Measurements from ENCODE around the gene C22orf23.
"Not testable (repeated sequence)": the region's sequence is repeated elsewhere in the genome, so short reads cannot be mapped to it uniquely, and the experiment has no call there.

Gene C22orf23

DNA sequence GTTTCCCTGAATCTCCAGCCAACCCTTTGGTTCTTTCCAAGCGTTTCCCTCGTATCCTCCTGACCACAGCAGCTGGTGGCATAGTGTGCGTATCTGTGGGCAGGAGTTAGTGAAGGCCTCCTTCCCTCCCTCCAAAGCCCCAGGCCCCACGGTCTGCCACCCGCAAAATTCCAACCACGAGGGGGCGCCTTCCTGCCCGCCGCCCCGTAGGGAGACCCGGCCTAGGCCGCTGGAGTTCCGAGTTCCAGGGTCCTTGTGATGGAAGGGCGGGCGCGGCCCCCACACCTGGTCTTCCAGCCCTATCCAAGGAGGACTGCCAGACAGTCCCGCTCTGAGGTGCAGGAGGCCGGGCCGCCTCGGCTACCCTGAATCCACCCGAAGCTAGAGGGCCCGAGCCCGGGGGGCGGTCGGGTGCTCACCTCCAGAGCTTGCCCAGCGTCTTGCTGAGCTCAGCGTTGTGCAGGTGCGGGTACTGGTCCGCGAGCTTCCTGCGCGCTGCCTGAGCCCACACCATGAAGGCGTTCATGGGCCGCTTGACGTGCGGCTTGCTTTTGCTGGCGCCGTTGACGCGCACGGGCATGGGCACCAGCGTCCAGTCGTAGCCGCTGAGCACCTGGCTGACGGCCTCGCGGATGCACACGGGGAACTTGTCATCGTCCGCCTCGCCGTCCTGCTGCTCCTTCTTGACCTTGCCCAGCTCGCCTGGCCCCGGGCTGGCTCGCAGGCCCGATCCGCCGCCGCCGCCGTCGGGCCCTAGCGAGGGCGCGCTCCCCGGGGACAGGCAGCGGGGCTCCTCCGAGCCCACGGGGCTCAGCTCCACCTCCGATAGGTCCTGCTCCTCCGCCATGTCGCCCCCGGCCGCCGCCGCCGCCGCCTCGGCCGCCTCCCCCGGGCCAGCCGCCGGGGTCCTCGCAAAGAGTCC is 29.8 kb upstream of the C22orf23 start:
- H3K4me3 ChIP-seq (ENCODE audit: control insufficient read depth, low read depth, low read length), result no peak overlapping the region
- TF ChIP-seq, protein P1, sequence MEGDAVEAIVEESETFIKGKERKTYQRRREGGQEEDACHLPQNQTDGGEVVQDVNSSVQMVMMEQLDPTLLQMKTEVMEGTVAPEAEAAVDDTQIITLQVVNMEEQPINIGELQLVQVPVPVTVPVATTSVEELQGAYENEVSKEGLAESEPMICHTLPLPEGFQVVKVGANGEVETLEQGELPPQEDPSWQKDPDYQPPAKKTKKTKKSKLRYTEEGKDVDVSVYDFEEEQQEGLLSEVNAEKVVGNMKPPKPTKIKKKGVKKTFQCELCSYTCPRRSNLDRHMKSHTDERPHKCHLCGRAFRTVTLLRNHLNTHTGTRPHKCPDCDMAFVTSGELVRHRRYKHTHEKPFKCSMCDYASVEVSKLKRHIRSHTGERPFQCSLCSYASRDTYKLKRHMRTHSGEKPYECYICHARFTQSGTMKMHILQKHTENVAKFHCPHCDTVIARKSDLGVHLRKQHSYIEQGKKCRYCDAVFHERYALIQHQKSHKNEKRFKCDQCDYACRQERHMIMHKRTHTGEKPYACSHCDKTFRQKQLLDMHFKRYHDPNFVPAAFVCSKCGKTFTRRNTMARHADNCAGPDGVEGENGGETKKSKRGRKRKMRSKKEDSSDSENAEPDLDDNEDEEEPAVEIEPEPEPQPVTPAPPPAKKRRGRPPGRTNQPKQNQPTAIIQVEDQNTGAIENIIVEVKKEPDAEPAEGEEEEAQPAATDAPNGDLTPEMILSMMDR (conservative IDR thresholded peaks at IDR 0.05; ENCODE audit: control insufficient read depth, insufficient read depth, low read depth, low read length), result no peak
- no peak for DNase-seq (ENCODE audit: low read depth)

DNA sequence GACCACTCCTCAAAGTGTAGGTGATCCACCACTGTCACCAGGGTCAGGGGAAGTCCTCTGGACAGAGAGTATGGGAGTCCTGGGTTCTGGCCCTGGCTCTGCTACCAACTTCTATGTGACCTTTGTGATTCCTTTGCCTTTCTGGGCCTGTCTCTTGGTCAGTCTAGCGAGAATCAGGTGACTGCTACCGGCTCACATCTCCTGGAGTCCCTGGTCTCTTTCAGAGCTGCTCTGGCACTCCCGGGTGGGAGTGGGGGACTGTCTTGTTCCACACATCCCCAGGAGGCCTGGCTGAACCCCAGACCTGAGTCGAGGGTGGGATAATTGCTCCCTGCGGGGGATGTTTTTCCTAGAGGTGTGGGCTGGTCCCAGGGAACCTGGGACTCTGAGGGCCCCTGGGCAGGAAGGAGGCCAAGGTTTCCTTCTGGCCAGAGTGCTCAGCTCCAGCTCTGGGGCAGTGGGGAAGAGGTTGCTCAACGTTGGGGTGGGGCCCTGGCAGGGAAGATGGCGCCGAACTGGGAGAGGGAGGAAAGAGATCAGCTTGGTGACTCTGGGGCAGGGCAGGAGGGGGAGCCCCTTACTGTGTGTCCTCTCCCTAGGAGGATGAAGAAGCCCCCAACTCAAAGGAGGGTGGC is 28.9 kb upstream of the C22orf23 start:
- DNase-seq (ENCODE audit: low read depth), result no peak
- no peak overlapping the region for H3K4me3 ChIP-seq (ENCODE audit: control insufficient read depth, low read depth, low read length)
- TF ChIP-seq, protein P1 (conservative IDR thresholded peaks at IDR 0.05; ENCODE audit: control insufficient read depth, insufficient read depth, low read depth, low read length), result no peak

DNA sequence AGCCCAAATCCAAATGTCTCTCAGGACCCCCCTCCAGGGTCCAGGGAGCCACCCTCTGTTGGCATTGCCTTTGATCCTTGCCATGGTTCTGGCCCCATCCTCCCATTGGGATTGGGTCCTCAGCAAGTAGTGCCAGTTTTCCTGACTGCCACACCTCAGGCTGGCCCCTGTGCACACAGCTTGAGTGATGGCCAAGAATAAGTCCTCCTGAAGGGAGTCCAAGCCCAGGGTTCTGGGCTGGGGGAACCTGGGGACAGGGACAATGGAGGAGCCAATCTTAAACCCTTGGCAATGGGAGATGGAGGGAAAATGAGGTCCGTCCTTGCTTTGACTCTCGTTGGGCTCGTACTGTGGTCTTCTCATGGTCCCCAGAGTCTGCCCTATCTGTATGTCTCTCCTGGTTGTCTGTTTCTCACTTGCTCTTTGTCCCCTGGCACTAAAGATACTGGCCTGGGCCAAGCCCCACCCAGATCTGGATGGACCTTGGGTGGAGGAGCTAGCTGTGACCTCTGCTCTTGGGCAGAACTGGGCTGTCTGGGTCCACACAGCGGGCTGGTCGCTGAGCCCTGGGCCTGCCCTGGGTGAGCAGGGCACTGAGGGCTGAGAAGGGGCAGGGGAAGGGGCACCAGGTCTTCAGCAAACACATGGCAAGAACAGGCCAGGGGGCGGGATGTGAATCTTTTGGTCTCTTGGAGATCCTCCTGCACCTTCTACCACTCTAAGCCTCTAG is 28.0 kb upstream of the C22orf23 start:
- no peak overlapping the region for H3K4me3 ChIP-seq (ENCODE audit: control insufficient read depth, low read depth, low read length)
- no peak for DNase-seq (ENCODE audit: low read depth)
- TF ChIP-seq, protein P1 (conservative IDR thresholded peaks at IDR 0.05; ENCODE audit: control insufficient read depth, insufficient read depth, low read depth, low read length), result no peak

DNA sequence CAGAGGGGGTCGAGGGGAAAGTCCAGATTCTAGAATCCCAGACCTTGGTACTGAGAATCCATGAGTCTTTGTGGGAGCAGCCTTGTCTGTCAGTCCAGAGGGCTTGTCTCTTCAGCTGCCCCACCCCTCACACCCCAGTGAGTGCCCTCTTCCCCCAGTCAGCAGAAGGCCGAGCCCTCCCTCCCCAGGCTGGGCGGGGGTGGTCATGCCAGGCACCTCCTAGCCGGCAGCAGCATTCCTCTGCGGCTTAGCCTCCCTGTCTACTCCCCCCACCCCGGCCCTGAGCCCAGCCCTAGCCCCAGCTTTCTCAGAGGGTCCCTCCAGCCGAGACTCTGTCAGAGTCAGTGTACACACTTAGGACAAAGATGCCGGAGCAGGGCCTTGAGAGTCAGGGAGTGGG is 26.4 kb upstream of the C22orf23 start:
- TF ChIP-seq, protein P1 (conservative IDR thresholded peaks at IDR 0.05; ENCODE audit: control insufficient read depth, insufficient read depth, low read depth, low read length), result no peak
- DNase-seq (ENCODE audit: low read depth), result no peak
- no peak overlapping the region for H3K4me3 ChIP-seq (ENCODE audit: control insufficient read depth, low read depth, low read length)

DNA sequence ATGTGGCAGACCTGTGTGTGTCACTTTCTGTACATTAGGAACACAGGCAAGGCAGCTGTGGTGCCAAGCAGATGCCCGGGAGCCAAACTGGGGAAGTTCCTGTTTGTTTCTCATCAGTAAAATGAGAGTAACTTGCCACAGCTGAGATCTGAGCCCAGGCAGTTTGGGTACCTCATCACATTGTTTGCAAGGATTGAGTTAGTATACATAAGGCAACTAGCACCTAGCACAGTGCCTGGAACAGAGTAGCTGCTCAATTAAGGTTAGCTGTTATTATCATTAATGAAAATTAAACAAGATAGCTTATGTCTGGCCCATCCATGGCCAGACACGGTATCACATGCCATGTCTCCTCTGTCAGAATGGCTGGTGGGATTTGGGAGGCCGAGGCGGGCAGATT is 23.1 kb upstream of the C22orf23 start:
- H3K4me3 ChIP-seq (ENCODE audit: control insufficient read depth, low read depth, low read length), result no peak overlapping the region
- TF ChIP-seq, protein P1 (conservative IDR thresholded peaks at IDR 0.05; ENCODE audit: control insufficient read depth, insufficient read depth, low read depth, low read length), result no peak
- DNase-seq (ENCODE audit: low read depth), result no peak

DNA sequence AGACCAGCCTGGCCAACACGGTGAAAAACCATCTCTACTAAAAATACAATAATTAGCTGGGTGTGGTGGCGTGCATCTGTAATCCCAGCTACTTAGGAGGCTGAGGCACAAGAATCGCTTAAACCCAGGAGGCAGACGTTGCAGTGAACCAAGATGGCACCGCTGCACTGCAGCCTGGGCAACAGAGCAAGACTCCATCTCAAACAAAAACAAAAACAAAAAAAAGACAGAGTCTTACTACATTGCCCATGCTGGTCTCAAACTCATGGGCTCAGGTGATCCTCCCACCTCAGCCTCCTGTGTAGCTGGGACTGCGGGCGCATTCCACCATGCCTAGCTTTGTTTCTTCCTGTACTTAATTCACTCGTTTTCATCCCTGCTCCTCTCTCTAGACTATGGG is 22.6 kb upstream of the C22orf23 start:
- not testable (repeated sequence) for H3K4me3 ChIP-seq (ENCODE audit: control insufficient read depth, low read depth, low read length); DNase-seq (ENCODE audit: low read depth)

DNA sequence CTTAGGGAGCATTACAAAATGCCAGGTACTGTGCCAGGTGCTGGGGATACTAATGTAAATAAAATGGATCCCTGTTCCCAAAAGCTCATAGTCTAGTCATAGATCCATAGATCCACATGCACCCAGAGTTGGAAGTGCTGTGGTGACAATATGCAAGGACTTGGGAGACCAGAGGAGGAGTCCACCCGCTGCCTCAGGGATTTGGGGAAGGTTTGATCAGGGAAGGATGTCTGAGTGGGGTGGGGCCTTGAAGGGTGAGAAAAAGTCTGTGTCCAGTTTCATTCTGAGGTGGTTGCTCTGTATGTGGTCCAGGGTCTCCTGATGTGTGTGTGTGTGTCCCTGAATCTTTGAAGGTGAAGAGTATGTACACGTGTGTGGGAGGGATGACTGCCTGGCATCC is 21.8 kb upstream of the C22orf23 start:
- TF ChIP-seq, protein P1 (conservative IDR thresholded peaks at IDR 0.05; ENCODE audit: control insufficient read depth, insufficient read depth, low read depth, low read length), result no peak
- H3K4me3 ChIP-seq (ENCODE audit: control insufficient read depth, low read depth, low read length), result no peak overlapping the region

More for the DNA sequence above, 21.8 kb upstream of the C22orf23 start:
- DNase-seq (ENCODE audit: low read depth), result no peak

All from fibroblast of mammary gland (primary cell).